Mucosa of gallbladder (tissue), 1 donor: Measurements from ENCODE around the gene OBSL1. TPM values are rescaled to one million over a fixed set of nuclear protein-coding genes. Genes with fewer than 3 reads are reported as not detected.
A peak's percentile ranks its signal among the peaks of the same experiment; 100 is the strongest.

ENCODE experiments used
- DNase-seq: peaks from one replicate; pipeline ENCODE4 v3.0.0-alpha.2; 2020; ENCODE audit warnings: low spot score
- total RNA-seq: library from RNA; stranded (reverse); gene quantifications from one replicate; pipeline ENCODE4 v1.2.1, GENCODE V29; 2021
- donor health status: DM: no; HTN: no; CAD: no.

The OBSL1 gene
- total RNA-seq, 1 donor from 2014 or later = 57.8 TPM

DNA sequence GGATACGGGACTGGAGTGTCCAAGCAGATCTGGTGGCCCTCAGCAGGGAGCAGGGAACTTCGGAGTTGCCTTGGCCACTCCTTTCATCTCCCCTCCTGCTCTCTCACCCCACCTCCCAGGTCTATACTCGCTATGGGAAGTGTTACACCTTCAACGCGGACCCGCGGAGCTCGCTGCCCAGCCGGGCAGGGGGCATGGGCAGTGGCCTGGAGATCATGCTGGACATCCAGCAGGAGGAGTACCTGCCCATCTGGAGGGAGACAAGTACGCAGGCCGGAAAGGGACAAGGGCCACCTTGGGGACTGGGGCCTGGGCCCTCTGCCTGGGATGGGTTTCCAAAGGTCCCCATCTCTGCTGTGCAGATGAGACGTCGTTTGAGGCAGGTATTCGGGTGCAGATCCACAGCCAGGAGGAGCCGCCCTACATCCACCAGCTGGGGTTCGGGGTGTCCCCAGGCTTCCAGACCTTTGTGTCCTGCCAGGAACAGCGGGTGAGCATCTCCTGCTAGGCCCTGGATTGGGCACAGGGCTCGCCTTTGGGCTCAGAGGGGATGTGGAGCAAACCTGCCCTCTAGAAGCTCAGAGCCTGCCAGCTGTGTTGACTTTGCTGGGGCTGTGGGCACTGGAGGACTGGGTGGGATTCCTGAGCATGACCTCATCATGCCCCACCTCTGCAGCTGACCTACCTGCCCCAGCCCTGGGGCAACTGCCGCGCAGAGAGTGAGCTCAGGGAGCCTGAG, 39.5 kb downstream of the OBSL1 start:
- DNase-seq = no peak

DNA sequence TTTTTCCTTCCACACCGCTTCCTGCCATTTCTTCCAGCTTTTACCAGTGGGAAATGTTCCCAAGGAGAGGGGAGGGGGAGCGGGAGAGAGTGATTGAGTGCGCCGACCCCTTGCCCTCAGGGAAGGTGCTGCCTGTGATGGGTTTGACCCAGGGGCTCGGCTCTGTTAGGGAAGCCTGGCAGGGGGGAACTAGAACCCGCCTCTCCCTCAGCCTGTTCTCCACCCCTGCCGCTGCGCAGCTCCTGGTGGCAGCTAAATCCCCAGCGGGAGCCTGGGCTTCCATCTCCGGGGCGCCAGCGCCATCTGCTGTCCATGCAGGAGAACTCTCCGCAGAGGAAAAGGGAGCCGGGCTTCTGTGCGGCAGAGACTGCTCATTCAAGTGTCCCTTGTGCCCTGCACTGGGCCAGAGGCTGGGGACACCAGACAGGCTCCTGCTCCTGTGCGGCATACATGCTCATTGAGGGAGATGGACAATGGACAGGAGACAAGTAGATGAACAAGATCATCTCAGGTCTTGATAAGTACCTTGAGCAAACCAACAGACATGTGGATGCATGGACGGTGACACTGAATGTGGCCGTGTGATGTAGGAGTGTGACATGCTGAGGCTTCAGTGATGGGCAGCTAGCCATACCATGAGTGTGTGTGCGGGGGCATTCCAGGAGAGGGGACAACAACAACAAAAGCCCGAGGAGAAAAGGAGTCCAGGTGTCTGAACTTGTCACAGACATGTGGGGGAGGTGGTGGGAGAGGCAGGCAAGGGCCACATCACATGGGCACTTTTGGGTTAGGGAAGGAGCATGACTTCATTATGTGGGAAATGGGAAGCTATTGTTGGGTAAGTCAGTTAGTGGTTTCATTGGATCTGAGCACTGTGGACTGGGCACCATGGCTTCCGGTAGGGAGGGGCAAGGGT, 41.0 kb downstream of the OBSL1 start:
- DNase-seq = peak; percentile 76

DNA sequence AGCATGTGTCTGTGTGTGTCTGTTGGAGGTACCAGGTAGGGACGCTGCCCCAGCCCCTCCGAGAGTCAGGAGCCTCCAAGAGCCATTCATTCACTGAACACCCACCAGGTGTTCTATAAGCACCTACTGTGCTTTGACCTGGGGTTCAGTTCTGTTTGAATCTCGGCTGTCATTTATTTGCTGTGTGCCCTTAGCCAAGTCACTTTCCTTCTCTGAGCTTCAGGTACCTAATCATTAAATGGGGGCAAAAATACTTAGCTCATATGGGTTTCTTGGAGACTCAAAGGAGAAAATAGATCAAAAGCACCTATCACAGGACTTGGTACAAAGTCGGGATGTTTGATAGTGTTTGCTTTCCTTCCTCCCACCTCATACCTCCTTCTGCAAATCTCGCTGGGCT, 43.9 kb downstream of the OBSL1 start:
- DNase-seq = no peak

DNA sequence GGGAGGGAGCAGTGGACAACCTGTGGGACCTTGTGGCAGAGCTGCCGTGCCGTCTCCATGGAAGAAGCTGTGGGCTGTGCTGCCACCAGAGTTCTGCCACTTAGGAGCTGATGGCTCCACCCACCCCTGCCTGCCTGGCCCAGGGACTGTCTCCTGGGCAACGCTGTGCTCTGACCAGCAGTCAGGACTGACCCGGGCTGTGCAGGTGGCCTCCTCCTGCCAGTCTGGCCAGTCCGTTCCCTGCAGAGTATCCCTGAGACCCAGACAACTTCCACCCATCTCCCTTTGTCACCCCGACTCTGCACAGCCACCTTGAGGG, 44.3 kb downstream of the OBSL1 start:
- no peak for DNase-seq

DNA sequence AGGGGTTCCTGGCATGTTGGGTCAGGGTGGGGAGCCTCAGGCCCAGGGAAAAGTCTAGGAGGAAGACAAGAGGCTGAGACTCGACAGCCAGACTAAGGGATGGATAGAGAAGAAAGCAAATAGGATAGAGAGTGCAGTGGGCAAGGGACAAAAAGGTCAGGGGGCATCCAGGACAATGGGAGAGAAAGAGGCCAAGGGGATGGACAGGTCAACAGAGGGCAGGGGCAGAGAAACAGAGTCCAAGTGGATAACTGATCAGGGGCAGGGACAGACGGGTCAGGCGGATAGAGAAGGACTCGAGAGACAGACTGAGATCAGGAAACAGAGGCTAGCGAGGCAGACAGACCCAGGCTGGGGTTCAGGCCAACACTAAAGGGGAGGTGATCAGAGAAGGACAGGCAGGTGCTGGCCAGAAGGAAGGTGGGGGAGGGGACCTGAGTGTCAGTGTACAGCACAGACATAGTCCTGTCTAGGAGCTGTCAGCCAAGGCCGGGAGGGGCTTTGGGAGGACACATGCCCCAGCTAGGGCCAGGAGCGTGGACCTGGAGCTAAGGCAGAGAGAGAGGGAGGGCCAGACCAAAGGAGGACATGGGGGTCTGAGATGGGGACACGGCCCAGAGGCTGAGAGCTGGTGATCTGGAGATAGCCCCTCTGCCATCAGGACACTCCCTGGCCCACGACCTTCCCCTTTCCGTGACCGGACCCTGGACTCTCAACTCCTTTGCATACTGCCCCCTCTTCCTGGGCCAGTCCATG, 44.8 kb downstream of the OBSL1 start:
- no peak for DNase-seq

DNA sequence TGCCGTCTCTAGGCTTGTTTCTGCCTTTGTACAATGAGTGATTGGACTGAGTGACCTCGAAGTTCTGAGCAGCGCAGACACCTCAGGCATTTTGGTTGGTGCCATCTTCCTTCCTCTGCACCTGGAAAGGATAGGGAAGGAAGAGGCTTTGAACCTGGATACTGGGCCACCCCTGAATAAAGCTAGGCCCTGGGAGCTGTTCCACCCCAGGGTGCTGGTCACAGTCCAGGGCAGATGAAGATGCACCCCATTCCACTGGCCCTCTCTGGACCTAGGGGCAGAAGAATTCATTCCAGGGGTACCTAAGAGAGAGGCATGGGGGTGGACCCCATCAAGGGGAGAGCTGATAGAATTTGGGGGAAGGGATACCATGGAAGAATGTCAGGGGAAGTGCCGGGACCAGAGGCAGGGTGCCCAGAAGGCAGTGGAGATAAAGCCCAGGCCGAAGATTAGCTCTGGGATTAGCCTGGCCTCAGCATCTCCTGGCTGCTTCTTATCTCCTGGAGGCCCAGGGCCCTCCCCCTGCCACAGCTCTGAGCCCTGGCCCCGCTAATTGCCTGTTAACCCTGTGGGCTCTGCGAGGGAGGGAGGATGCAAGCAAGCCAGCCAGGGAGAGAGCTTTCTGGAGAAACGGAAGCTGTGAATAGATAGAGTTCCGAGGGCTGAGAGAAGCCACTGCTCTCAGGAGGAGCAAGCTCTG, 45.7 kb downstream of the OBSL1 start:
- no peak for DNase-seq

DNA sequence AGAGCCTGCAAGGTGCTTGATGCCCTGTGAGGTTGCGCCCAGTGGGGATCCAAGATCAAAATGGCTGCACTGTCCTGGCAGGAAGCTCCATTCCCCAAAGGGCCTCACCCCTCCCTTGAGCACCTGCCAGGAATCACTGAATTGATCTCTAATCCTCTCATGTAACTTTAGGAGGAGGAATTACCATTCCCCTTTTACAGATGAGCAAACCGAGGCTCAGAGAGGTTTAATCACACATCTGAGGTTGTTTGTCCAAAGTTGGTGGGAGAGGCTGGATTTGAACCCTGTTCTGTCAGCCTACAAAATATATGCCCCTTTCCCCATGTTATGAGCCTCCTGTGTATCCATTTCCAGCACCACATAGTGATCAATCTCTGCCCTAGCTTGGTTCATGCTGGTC, 46.5 kb downstream of the OBSL1 start:
- no peak for DNase-seq

DNA sequence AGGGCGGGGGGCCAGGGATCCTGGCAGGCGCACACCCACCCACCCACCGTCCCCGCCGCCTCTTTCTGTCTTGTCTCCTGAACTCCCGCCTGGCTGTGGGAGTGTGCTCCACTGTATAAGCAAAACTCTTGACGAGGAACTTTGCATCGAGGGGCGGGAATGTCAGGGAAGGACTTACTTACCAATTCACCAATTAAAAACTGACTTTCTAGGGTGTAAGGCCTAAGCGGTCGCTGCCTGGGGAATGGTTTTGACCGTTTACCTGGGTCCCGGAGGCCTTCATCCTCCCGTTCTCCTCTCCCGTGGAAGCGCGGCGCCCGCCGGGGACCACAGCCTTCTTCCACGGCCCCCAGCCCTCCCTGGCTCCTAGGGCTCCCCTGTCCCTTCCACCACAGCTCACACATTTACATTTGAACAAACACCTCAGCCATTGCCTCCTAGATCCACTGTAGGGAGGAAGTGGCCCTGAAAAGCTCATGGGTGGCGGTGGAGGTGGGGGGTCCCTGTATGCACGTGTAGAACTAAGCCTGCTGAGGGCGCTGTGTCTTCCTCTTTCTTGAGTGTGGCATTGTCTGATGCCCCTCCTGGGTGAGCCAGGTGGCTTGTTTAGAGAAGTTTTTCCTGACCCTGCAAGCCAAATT, 48.2 kb downstream of the OBSL1 start:
- no peak for DNase-seq

DNA sequence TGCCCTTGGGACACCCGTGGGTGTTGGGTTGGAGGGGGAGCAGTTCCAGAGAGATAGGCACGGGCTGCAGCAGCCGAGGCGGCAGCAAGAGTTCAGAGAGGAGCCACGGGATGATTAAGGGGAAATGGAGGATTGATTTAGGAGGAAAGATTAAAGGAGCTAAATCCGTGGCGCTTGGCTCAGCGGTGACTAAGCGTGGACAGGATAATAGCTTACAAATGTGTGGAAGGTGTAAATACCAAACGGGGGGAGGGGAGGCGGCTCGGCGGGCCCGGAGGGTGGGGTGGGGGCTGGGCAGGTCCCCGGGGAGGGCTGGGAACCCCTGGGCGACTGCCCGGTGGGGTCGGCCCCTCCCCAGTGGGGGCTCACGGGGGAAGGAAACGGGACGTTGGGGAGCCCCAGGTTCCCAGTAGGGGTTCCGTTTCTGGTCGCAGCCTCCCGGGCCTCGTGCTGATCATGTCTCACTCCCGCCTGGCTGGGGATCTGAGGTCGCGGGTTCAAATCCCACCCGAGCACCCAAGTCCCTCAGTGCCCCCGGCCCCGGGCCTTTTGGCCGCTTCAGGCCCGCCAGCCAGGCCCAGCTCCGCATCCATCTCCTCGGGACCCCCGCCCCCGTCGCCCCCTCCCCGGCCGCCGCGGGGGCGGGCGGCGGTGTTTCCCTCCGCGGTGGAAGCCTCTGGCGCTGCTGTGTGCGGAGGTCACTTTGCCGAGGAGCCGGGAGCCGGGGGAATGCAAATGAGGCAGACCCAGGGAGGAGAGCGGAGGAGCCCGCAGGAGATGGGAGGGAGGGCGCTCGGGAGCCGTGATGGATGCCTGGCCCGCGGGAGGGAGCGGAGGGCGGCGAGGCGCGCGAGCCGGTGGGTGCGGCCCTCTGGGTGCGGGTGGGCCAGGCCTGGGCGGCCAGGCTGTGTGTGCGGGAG, 49.0 kb downstream of the OBSL1 start:
- DNase-seq = no peak

DNA sequence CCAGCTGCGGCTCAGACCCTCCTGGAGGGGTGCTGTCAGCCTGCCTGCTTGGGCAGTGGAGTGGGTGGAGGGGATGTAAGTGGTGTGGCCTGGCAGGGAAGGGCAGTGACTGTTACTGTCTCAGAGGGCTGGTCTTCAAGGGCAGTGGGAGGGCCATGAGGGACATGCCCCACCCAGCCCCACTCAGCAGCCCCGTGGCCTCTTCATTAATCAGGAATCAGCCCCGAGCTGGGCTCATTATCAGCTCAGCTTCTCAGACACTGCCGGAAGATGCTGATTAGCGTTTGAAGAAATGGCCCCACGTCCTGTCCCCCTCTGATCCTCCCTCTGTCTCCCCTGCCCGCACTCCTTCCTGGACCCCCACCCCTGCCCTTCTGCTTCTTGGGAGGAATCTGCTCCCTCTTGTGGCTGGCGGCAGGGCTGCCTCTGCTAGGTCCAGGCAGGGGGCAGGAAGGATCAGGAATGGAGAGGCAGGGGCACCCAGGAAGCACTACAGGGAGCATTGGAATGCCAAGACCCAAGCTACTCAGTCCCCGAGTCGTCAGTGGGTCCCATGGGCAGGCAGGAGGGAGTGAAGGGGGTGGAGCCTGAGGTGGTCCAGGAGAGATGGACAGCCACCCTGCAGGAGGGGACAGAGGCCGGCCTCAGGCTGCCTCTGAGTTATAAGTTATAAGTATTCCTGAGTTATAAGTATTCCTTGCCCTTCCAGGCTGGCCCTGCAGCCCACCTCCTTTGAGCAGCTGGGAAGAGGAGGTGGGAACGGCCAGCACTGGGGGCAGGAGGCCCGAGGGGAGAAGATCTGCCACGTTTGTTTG, 50.1 kb downstream of the OBSL1 start:
- no peak for DNase-seq

DNA sequence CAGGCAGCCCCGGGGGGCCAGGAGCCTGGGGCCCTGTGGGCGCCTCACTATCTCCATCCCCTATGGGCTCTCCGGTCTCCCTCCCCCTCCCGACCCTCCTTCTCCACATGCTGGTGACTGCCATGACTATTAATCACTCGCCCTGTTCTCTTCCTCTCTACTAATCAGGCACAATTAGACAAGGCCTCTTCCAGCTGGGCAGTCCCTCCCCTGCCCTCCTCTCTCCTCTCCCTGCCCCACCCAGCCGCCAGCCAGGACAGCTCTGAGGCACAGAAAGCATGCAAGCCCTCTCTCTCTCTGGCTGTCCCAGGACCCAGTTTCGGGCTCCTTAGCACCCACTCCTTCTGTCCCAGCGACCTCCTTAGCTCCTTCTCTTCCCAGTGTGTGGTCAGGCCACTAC, 51.3 kb downstream of the OBSL1 start:
- no peak for DNase-seq

DNA sequence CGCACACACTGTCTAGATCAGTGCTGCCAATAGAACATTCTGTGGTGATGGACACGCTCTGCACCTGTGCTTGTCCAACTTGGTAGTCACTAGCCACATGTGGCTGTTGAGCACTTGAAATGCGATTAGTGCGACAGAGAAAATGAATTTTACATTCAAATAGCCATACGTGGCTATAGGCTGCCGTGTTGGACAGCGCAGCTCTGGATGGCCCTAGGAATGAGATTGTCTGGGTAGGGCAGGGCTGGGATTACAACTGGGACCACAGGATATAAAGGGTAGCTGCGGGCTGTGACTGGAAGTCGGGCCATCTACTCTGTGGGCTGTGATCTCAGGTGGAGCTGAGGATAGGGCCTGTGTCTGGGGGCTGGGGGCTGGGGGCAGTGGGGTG, 51.8 kb downstream of the OBSL1 start:
- DNase-seq = no peak

DNA sequence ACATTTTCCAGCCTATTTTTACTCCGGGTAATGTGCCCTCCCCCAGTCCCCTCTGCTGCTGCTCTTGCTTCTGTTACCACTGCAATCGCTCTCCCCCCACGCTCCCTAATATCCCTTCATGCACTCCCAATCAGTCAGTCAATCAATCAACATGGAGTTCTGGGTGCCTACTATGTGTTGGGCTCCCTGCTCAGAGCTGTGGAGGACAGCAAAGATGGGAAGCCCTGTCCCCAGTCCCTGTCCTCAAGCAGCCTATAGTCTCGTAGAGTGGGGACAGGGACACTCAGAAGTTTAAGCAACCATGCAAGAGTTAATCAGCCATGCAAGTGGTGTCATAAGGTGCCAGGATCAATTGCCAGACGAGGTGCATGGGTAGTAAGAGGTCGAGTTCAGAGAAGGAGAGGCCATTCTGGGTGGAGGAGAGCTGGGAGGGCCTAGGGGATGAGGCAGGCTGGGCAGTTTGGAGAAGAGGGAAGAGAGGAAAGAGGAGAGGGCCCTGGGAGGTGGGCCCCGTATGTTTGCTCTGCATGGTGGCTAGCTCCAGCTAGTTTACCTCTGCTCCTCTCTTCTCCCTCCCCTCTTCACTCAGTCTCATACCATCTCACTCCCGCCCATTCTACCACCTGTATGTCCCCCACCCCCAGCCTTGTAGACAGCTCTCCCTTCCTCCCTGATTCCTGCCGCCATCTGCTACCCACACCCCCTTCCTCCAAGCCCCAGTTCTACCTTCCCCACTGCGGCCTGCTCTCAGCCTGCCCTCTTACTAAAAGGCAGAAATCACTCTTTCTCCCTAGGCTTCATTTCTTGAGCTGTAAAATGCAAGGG, 53.2 kb downstream of the OBSL1 start:
- no peak for DNase-seq

DNA sequence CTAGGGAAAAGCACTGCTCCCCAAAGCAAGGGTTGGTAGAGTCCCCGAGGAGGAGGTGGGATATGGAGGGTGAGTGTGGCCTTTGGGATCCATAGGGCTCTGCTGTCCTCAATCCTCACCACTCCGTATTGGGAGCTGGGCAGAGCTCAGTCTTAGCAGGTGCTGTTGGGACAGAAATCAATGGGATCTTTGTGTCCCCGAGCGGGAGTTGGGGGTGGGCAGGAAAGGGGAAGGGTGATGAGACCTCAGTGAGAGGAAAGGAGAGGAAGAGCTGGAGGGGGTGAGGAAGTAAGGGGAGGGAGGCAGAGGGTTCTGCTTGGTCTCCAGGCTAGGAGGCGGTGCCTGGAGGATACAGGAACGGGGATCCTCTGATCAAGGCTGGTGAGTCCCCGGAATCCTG, 54.5 kb downstream of the OBSL1 start:
- no peak for DNase-seq

DNA sequence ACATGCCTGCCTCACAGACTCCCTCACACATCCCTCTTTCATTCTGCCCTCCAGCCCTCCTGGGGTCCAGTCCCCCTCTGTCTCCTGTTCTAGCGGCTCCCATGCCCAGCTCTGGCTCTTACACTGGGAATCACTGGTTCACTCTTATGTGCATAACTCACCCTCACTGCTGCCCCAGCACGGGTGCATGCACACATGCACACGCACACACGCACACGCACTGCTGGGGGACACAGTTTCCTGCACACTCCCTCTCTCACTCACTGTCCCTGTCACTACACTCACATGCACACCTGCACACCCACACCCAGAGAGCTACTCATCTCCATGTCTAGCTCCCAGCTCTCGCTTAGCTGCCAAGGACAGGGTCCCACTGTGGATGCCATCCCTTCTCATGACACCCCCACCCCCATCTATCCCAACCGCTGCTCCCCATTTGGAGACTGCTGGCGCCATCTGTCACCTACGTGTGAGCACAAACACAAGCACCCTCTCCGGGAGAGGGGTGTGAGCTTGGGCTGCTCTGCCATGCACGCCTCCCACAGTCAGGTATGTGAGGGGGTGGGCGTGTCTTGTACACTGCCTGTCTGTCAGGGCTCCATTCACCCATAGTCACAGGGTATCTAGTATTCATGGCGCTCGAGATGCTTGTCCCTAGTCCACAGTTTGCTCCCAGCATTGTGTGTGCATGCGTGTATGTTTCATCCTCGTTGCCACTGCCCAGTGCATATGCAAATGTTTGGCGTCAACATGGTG, 55.3 kb downstream of the OBSL1 start:
- DNase-seq = no peak

DNA sequence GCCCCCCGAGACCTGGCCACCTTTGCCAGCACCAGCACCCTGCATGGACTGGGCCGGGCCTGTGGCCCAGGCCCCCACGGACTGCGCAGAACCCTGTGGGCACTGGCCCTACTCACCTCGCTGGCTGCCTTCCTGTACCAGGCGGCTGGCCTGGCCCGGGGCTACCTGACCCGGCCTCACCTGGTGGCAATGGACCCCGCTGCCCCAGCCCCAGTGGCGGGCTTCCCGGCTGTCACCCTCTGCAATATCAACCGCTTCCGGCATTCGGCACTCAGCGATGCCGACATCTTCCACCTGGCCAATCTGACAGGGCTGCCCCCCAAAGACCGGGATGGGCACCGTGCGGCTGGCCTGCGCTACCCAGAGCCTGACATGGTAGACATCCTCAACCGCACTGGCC, 56.5 kb downstream of the OBSL1 start:
- no peak for DNase-seq

DNA sequence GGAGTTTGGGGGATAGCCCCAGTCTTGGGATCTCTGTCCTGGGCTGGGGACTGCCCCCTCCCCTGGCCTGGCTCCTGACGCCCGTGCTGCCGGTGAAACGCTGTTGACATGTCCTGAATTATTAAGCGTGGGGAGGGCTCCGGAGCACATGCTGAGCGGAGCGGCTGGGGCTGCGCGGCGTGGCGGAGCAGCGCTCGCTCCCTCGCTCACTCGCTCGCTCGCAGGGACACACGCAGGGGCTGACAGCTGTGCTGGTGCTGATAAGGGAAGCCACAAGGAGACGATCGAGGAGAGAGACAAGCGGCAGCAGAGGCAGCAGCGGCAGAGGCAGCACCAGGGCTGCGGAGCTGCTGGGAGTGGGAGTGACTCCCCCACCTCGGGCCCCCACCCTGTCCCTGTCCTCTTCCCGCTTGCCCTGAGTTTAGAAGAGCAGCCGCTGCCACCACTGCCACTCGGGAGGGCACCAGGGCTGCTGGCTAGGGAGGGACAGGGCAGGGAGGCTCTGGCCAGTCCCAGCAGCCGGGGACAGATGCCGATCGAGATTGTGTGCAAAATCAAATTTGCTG, 57.1 kb downstream of the OBSL1 start, which contains the start of gene ASIC4:
ASIC4 (plus strand) TSS at position 287 of the 566 bp plus-strand sequence; CDS start at position 530, 243 bp downstream.
- no peak for DNase-seq
